ENCODE data around the gene NTRK1. TPM values are rescaled to one million over a fixed set of nuclear protein-coding genes. Genes with fewer than 3 reads are reported as not detected.

Gene NTRK1
- total RNA-seq, 6 experiments from 2014 or later, result not detected

DNA sequence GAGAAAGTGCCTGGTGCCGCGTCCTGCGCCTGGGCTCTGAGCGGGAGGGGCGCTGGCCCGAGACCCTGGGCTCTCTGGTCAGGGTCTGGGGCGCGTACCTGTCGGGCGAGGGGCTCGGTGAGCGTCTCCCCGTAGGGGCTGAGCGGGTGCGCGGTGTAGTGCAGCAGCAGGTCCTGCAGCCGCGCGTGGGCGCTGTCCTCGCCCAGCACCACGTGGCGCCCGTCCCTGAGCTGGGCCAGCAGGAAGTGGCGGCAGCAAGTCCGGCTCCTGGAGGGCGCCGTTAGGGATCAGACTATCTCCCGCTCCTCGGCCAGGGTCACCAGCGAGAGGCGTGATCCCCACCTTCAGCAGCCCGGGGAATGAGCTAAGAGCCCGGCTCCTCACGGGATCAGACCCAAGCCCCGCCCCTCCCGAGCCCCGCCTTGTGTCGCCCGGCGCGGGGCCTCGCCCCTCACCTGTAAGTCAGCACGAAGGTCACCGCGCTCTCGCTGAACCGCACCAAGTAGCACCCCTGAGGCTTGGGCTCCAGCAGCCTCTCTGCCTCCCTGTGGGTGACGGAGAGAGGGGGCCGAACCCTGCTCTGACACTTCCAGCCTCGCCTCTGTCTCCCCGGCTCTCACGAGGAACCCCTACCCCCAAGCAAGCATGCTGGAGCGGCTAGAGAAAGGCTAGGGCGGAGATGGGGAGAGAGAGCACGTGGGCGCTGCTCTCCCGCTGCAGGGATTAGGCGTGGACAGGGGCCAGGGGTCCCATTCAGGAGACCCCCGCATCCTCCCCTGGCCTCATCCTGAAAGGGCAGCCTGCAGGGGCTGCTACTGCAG, 46.7 kb upstream of the NTRK1 start:
- no peaks in the 10 kb centered on the region for H3K27me3 ChIP-seq
- no peak for TF ChIP-seq POLR2A (IDR thresholded peaks at IDR 0.05)
- TF ChIP-seq, protein P1, sequence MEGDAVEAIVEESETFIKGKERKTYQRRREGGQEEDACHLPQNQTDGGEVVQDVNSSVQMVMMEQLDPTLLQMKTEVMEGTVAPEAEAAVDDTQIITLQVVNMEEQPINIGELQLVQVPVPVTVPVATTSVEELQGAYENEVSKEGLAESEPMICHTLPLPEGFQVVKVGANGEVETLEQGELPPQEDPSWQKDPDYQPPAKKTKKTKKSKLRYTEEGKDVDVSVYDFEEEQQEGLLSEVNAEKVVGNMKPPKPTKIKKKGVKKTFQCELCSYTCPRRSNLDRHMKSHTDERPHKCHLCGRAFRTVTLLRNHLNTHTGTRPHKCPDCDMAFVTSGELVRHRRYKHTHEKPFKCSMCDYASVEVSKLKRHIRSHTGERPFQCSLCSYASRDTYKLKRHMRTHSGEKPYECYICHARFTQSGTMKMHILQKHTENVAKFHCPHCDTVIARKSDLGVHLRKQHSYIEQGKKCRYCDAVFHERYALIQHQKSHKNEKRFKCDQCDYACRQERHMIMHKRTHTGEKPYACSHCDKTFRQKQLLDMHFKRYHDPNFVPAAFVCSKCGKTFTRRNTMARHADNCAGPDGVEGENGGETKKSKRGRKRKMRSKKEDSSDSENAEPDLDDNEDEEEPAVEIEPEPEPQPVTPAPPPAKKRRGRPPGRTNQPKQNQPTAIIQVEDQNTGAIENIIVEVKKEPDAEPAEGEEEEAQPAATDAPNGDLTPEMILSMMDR (IDR thresholded peaks at IDR 0.05), result peak; percentile 36 to 55 (median 46)
- peaks cover 0 to 11% (median 0%) of the 10 kb centered on the region in 4 donors for H3K4me1 ChIP-seq
- no peaks in the 10 kb centered on the region for H3K9me3 ChIP-seq
- DNase-seq (peak; percentile 53 to 70 (median 65)), ATAC-seq (peak; percentile 67 to 81 (median 76))
- peak overlapping the region in 1 of 3 donors; percentile 8 for H3K27ac ChIP-seq
- H3K36me3 ChIP-seq, result no peaks in the 10 kb centered on the region
- WGBS (ENCODE audit: insufficient coverage, low coverage, low lambda C conversion rate, missing lambda C conversion rate), result 54% methylated on average over 11 of the region's 60 CpGs
- intact Hi-C loops (cut with DNase I), result no loop called here
- peak overlapping the region; percentile 25 to 41 (median 35) for H3K4me3 ChIP-seq

DNA sequence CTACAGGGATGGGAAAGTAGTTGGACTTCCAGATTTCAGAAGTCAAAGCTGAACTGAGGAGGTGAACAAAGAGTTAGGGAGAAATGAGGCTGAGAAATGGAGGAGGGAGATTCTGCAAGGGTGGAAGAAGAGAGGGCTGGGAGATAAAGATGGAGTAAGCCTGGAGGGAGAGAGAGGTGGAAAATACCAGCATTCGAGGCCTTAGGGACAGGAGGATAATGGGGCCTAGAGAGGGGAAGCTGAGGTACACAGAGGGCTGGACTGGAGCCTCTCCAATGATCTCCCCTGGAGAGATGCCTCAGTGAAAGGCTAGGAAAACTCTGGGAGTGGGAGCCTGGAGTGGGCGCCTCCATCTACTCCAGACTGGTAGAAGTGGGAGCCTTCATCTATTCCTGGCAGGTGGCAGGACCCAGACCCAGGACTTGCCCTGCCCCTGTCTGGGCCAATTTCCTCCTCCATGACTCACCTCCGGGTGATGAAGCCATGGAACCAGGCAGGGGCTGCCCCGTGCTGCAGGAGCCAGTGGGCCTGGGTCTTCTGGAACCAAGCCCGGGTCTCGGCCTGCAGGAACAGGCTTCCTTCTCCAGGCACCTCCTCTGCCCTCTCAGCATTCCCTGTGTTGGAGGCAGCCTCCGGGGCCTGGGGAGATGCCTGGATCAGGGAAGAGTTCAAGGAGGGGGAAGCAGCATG, 45.9 kb upstream of the NTRK1 start:
- TF ChIP-seq, protein P1 (IDR thresholded peaks at IDR 0.05), result no peak
- Histone ChIP-seq H3K27ac (peak overlapping the region in 2 of 3 donors; percentile 21 to 63), H3K36me3 (no peaks in the 10 kb centered on the region), H3K4me3 (no peak overlapping the region), H3K27me3 (no peaks in the 10 kb centered on the region), H3K4me1 (peaks cover 0 to 11% (median 0%) of the 10 kb centered on the region in 4 donors), H3K9me3 (no peaks in the 10 kb centered on the region)
- 72% methylated on average over 2 of the region's 7 CpGs for WGBS (ENCODE audit: insufficient coverage, low coverage, low lambda C conversion rate, missing lambda C conversion rate)
- intact Hi-C loops (cut with DNase I), result no loop called here
- DNase-seq (no peak), ATAC-seq (peak in 1 of 4 donors; percentile 14)

DNA sequence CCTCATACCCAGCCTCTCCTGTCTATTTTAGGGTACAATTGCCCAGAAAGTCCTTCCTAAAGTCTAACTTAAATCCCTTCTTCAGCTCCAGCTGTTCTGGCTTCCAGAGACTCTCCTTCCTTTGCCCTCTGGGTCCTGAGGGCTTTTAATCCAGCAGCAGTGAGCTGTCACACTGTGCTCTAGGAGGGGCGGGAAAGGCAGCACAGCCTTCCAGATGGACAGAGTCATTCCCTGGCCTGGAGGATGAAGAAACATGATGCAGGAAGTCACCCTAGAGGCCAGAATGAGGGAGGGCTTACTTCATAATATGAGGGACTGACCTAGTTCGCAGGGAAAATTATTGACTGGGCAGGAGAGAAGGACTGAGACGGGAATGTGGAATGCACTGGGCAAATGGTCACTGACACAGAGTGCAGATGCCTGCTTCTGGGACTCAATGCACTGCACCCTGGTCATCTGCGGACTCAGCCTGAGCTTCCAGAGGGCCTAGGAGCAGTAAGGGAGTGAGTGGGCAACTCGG, 45.3 kb upstream of the NTRK1 start:
- 45% methylated on average over 2 of the region's 5 CpGs for WGBS (ENCODE audit: insufficient coverage, low coverage, low lambda C conversion rate, missing lambda C conversion rate)
- Histone ChIP-seq H3K9me3 (no peaks in the 10 kb centered on the region), H3K36me3 (no peaks in the 10 kb centered on the region), H3K4me1 (peaks cover 0 to 11% (median 0%) of the 10 kb centered on the region in 4 donors), H3K27ac (peak overlapping the region; percentile 21 to 69 (median 63)), H3K4me3 (no peak overlapping the region), H3K27me3 (no peaks in the 10 kb centered on the region)
- intact Hi-C loops (cut with DNase I), result no loop called here
- TF ChIP-seq, protein P1 (IDR thresholded peaks at IDR 0.05), result no peak
- no peak for TF ChIP-seq POLR2A (IDR thresholded peaks at IDR 0.05)
- ATAC-seq, result peak; percentile 27 to 44 (median 40)
- DNase-seq, result no peak

DNA sequence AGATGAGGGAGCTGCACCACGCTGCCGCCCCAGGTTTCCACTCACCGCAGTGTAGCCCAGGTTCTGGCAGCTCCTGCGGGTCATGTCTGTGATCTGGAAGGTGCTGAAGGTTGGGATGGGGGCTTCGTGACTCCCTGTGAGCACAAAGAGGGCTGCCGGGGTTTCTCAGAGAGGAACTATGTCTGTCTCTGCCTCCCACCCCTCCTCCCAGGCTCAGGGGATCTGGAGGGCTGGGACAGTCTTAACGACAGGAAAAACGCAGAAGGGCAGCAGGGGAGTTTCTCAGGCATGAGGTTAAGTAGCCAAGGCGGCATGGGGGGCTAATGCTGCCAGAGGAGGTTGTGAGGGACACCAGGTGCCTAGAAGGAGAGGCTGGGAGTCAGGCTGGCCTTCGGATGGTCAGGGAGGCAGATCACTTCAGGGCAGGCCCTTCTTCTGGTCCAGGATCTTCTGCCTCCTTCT, 44.7 kb upstream of the NTRK1 start:
- H3K4me3 ChIP-seq, result peak overlapping the region in 1 of 3 donors; percentile 13
- intact Hi-C loops (cut with DNase I), result no loop called here
- no peak for DNase-seq
- TF ChIP-seq, protein P1 (IDR thresholded peaks at IDR 0.05), result no peak
- no peak for TF ChIP-seq POLR2A (IDR thresholded peaks at IDR 0.05)
- 49% methylated on average over 5 of the region's 10 CpGs for WGBS (ENCODE audit: insufficient coverage, low coverage, low lambda C conversion rate, missing lambda C conversion rate)
- peaks cover 0 to 11% (median 0%) of the 10 kb centered on the region in 4 donors for H3K4me1 ChIP-seq
- peak overlapping the region; percentile 58 to 69 (median 63) for H3K27ac ChIP-seq
- no peaks in the 10 kb centered on the region for H3K27me3 ChIP-seq
- no peak for ATAC-seq
- H3K36me3 ChIP-seq, result no peaks in the 10 kb centered on the region
- no peaks in the 10 kb centered on the region for H3K9me3 ChIP-seq
